Limb (tissue), 2 donors: ENCODE measurements around the gene CHTOP.
"Not testable (repeated sequence)": the region's sequence is repeated elsewhere in the genome, so short reads cannot be mapped to it uniquely, and the experiment has no call there.

ENCODE experiments used
- DNase-seq, 2 donors: peaks; one replicate each; pipeline ENCODE4 v3.0.0-alpha.2; 2016; ENCODE audit errors: extremely low spot score in 2 of 2

CHTOP gene

GRCh38 chr1:153631047-153632022, 2.5 kb upstream of the CHTOP start:
- DNase-seq: no peak

- peak in 1 of 2 donors; percentile 43 for DNase-seq
Measured at GRCh38 chr1:153633161-153633753, 609 bp upstream of the CHTOP start.

- DNase-seq: no peak
Measured at GRCh38 chr1:153635872-153636271, 2.0 kb downstream of the CHTOP start.

DNA sequence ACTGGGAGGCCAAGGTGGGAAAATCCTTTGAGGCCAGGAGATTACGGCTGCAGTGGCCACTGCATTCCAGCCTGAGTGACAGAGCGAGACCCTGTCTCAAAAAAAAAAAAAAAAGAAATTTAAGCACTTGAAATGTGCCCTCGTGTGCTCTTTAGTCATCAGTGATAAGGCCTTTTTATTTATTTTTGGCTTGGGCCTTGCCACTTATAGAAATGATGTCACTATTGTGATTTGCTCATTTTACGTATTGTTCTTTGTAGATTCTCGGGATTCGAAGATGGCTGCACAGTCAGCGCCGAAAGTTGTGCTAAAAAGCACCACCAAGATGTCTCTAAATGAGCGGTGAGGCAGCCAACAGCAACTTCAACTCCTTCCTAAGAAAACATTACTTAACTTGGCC, 2.4 kb downstream of the CHTOP start:
- no peak for DNase-seq

DNA sequence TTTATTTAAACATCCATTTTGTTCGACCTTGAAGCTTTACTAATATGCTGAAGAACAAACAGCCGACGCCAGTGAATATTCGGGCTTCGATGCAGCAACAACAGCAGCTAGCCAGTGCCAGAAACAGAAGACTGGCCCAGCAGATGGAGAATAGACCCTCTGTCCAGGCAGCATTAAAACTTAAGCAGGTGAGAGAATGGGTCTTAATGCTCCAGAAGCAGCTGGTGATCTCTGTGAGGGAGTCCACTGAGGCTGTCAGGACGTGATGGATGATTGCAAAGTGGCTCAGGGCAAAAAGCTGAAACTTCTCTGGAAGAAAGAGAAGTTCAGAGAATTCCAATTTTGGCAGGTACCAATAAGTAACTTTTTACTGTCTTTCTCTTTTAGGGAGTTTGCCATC, 4.4 kb downstream of the CHTOP start:
- no peak for DNase-seq

DNA sequence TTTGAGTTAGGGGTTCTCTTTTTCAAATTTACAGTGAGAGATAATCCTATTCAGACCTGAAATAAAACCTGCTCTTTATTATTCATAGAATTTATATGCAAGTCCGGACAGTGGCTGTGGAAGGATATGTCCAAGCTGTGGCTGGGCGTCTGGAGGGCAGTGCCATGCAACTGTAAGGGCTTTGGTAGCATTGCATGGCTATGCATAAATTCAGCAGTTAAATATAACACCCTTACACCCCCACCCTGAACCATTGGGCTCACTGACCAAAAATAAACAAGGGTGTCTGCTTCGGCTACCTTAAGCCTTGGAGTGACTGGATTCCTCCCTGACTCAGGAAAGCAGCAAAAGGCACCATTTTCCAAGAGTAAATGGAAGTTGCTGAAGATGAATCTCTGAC, 5.4 kb downstream of the CHTOP start:
- no peak for DNase-seq

GRCh38 chr1:153640213-153640612, 6.3 kb downstream of the CHTOP start:
- not testable (repeated sequence) for DNase-seq

GRCh38 chr1:153640861-153641260, 7.0 kb downstream of the CHTOP start:
- DNase-seq: no peak

DNA sequence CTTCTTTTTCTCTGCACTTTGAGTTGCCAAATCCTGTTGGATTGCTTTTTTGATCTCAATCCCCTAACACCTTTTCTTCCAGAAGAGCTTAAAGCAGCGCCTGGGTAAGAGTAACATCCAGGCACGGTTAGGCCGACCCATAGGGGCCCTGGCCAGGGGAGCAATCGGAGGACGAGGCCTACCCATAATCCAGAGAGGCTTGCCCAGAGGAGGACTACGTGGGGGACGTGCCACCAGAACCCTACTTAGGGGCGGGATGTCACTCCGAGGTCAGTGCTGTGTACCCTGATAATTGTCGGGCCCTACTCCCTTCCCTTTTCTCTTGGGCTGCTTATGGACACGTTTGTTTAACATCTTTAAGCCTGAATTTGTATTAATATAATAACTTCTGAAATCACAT, 8.3 kb downstream of the CHTOP start:
- no peak for DNase-seq

DNA sequence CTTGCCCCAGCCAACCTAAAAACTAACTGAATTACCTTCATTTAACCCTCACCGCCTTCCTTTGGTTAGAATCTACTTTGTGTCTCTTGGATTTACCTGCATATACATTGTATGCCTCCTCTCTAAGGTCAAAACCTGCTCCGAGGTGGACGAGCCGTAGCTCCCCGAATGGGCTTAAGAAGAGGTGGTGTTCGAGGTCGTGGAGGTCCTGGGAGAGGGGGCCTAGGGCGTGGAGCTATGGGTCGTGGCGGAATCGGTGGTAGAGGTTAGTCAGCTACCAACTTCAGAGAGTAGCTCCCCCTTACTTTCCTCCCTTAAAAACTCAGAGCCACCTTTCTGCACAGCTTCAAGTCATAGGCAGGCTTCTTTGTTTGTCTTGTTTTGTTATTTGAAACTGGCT, 9.2 kb downstream of the CHTOP start:
- no peak for DNase-seq

GRCh38 chr1:153643816-153644215, 9.9 kb downstream of the CHTOP start:
- no peak for DNase-seq

DNA sequence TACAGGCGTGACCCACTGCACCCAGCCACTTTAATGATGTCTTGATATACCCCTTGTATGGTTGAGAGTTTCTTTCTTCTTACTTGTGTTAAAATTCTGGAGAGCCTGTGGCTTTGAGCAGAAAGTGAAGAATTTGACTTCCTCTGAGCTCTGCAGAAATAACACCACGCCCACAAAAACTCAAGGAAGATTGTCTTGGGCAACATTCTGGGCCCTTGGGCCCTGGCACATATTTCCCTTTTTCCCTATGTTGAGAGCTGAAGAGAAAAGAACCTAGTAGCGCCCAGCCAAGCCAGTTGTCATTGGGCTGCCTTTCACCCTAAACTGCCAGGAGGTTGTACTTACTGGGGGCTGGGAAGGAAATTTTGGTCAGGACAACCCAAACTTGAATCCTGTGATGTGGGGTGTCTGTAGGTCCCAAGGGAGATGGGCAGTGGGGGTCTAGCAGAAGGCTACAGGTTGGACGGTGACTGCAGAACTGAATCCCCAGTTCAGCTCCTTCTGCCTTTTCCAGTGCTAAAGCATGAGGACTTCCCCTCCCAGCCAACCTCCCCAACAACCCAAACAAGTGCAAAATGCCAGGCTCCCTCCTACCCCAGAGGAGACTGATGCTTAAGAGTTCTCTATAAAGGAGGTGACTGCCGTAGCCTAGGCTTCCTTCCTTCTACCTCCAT, 12.9 kb downstream of the CHTOP start:
- DNase-seq: no peak

DNA sequence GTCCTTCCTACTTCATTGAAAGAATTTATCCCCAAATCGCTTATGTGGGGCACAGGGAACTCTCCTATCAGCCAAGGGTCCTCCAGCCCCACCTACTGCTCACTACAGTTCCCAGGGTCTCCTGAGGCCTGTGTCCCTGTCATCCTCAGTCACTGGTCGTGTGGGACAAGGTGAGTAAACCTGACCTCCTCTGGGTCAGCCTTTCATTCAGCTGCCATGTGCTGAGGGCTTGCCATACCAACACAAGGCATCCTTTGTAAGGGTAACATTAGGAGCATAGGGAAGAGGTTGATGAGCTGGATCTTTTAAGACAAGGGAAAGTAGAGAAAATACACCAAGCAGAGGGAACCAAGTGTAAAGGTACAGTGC, 13.5 kb downstream of the CHTOP start:
- DNase-seq: no peak

GRCh38 chr1:153648000-153648643, 14.3 kb downstream of the CHTOP start:
- no peak for DNase-seq

DNA sequence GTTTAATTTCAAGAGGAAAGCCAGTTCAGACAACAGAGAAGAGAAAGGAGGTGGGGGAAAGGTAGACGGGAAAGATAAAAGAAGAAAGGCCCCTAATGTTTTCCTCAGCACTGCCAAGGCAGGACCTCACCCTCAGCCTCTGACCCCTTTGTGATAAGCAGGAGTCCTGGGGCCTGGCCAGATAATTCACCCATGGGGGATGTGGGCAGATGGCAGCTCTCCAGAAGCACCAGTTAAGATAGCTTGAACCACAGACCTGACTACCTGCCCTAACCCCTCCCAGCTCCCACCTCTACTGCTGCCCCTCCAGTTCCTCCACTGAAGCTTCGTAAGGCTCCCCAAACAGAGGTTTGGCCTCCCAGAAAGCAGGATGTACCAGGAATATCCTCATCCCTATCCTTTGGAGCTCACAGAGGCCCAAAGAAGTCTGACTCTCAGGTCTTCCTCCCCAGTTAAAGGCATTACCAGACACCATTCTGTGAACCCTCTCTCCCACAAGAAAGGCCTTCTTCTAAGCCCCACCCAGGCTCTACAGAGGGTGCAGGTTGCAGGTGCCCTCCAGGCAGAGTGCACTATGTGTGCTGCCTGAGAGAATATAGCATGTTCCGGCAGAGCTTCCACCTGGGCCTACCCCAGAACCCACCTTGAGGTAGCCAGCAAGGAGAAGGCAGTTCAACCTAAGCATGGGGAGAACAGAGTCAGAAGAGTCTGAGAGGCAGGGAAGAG, 15.4 kb downstream of the CHTOP start:
- no peak for DNase-seq

- no peak for DNase-seq
Measured at GRCh38 chr1:153649863-153650235, 16.0 kb downstream of the CHTOP start.

GRCh38 chr1:153651771-153652170, 17.9 kb downstream of the CHTOP start:
- no peak for DNase-seq

DNA sequence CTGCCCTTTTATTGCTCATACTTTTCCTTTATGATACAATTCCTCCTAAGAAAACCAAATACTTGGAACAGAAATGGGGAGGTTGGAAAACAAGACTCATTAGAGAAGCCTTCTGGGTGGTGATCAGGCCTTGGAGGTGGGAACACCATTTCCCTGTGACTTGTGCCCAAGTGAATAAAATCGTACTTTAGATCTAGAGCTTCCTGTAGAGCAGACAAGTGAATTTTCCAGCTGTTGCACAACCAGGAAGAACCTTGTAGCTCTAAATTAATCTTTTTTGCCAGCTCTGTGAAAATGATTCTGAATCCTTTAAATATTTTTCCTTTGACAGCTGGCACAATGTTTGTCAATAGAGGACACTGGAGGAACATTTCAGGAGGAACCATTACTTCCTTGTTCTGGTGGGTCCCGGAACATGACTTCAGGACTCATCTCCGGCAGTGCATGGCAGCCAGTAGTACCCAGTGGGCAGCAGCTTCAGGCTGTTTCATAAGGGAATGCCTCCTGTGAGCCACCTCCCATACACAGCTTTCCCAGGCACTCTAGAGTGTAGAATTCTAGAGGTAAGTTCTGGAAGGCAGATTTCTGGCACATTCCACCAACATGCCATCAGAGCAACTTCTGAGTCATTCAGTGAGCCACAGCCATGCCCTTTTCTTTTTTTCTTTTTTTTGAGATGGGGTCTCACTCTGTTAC, 19.1 kb downstream of the CHTOP start:
- DNase-seq: no peak

- no peak for DNase-seq
Measured at GRCh38 chr1:153655333-153655732, 21.5 kb downstream of the CHTOP start.

DNA sequence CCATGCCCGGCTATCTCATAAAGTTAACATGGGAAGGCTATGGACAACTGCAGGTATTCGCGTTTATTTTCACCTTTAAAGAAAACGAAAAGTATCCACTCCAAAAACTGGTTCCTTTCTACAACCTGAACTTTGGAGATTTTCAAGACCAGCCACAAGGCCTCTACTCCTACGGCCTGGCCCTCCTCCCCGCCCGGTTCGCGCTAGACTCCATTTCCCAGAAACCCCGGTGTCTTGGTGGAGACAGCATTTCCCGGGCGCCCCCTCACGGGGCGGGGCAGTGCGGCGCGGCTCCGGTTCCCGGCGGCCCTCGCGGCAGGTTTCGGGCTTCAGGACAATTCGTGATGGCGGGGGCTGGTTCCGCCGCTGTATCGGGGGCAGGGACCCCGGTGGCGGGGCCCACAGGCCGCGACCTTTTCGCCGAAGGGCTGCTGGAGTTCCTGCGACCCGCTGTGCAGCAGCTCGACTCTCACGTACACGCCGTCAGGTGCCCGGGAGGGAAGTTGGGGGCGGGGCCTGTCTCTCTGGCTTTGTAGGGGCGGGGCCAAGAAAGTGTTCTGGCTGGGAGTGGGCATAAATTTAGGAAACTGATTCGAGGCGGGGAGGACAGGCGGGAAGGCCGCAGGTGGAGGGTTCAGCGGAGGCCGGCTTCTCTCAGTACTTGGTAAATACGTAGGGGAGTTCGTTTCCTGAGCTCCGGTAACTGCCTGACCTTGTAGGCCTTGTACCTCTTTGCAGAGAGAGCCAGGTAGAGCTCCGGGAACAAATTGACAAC, 24.7 kb downstream of the CHTOP start, which contains the start of gene SNAPIN:
TSS of gene SNAPIN (plus strand) at position 304 of the 775 bp plus-strand sequence. CDS start at position 345, 41 bp downstream.
- peak; percentile 93 to 95 for DNase-seq
